ENCODE data around the gene MLH1.
A peak's percentile ranks its signal among the peaks of the same experiment; 100 is the strongest.

The MLH1 gene

DNA sequence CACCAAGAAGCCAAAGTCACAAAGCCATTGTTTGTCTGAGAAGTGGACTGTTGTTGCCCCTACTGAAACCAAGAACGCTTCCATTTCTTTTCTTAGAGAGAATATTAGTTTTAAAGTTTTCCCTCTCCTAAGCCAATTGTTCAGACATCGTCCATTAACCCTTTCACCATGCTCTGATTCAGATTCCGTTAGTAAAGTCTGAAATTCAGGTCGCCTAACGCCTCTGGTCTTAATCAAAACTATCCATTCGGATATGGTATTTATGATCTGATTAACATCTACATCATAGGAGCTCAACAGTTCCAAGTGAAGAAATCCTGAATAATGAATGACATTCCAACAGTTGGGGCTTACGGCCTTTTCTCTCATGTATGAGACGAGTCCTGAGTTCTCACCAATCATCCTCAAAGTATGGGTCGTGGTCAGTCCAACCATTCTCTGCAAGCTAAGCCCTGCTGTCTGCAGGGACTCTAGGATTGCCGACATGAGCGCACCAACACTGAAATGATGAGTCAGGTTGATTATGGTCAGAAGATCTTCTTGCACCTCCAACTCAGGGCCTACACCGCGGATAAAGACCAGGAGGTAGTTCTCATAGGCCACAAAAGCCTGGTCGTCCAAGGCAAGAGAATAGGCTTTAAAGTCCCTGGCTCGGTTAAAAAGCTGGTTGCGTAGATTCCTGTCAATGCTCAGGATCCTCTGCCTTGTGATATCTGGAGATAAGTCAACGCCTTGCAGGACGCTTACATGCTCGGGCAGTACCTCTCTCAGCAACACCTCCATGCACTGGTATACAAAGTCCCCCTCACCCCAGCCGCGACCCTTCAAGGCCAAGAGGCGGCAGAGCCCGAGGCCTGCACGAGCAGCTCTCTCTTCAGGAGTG lies 1.2 kb upstream of the MLH1 start:
- no peak for DNase-seq (ENCODE audit: low spot score)
- in situ Hi-C loops (cut with MboI; ENCODE audit: low sequenced_read_pairs, unreplicated experiment) = no loop called here
- TF ChIP-seq, protein P1, sequence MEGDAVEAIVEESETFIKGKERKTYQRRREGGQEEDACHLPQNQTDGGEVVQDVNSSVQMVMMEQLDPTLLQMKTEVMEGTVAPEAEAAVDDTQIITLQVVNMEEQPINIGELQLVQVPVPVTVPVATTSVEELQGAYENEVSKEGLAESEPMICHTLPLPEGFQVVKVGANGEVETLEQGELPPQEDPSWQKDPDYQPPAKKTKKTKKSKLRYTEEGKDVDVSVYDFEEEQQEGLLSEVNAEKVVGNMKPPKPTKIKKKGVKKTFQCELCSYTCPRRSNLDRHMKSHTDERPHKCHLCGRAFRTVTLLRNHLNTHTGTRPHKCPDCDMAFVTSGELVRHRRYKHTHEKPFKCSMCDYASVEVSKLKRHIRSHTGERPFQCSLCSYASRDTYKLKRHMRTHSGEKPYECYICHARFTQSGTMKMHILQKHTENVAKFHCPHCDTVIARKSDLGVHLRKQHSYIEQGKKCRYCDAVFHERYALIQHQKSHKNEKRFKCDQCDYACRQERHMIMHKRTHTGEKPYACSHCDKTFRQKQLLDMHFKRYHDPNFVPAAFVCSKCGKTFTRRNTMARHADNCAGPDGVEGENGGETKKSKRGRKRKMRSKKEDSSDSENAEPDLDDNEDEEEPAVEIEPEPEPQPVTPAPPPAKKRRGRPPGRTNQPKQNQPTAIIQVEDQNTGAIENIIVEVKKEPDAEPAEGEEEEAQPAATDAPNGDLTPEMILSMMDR (IDR thresholded peaks at IDR 0.05; ENCODE audit: borderline replicate concordance, control extremely low read depth, extremely low read depth, insufficient read depth, missing control alignments) = no peak

DNA sequence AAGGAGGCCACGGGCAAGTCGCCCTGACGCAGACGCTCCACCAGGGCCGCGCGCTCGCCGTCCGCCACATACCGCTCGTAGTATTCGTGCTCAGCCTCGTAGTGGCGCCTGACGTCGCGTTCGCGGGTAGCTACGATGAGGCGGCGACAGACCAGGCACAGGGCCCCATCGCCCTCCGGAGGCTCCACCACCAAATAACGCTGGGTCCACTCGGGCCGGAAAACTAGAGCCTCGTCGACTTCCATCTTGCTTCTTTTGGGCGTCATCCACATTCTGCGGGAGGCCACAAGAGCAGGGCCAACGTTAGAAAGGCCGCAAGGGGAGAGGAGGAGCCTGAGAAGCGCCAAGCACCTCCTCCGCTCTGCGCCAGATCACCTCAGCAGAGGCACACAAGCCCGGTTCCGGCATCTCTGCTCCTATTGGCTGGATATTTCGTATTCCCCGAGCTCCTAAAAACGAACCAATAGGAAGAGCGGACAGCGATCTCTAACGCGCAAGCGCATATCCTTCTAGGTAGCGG lies 452 bp upstream of the MLH1 start, which contains the start of gene EPM2AIP1:
TSS of gene EPM2AIP1 (minus strand) at position 326 of the 520 bp plus-strand sequence. CDS start at position 272, 54 bp downstream.
- in situ Hi-C loops (cut with MboI; ENCODE audit: low sequenced_read_pairs, unreplicated experiment) = no loop called here
- peak; percentile 96 for DNase-seq (ENCODE audit: low spot score)
- TF ChIP-seq, protein P1 (IDR thresholded peaks at IDR 0.05; ENCODE audit: borderline replicate concordance, control extremely low read depth, extremely low read depth, insufficient read depth, missing control alignments) = peak; percentile 24

DNA sequence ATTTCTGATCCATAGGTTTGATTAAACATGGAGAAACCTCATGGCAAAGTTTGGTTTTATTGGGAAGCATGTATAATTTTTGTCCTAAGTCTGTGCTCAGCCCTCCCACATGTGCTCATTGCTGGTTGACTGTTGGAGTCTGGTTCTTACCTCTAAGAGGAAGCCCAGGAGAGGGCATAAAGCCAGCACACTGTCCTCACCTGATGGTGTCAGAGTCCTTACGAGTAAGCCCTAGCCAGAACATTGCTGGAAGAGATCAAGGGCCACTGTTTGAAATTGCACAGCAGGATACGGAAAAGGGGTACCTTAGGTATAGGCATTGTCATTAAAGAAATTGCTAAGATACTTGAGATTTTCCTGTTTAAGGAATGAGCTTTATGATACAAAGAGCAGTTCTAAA lies 21.3 kb downstream of the MLH1 start:
- in situ Hi-C loops (cut with MboI; ENCODE audit: low sequenced_read_pairs, unreplicated experiment) = no loop called here
- DNase-seq (ENCODE audit: low spot score) = no peak
- TF ChIP-seq, protein P1 (IDR thresholded peaks at IDR 0.05; ENCODE audit: borderline replicate concordance, control extremely low read depth, extremely low read depth, insufficient read depth, missing control alignments) = no peak

DNA sequence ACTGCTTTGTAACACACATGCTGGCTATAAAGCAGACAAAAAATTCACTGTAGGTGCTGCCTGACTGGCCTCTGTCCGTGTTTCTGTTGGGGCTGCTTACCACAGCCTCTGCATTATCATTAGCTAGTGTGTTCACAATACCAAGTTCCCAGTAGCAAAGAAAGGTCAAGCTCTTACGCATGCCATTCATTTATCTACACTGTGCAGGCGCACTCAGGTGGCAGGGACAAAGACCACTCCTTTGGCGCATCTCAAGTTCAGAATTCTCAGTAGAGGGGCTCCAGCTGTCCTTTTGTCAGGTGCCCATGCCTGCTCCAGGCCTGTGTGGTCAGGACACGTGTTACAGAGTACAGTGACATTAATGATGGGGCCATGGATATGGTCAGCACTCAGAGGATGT lies 22.3 kb downstream of the MLH1 start:
- in situ Hi-C loops (cut with MboI; ENCODE audit: low sequenced_read_pairs, unreplicated experiment) = no loop called here

DNA sequence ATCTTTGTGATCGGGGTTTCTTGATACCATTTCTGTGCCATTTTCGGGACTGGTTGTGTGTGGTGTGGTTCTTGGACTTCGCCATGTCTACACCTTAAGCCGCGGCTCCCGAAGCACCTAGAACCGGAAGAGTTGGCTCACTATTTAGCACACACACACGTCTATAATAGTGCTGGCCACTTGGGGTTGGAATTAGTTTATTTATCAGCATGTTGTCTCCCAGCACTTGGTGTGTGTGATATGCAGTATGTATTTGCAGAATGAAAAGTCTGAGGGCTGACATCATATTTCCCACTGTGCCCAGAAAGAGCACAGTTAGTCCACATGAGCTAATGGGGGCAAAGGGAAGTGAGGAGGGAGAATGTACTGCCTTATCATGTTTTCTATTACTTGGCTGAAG lies 23.6 kb downstream of the MLH1 start:
- TF ChIP-seq, protein P1 (IDR thresholded peaks at IDR 0.05; ENCODE audit: borderline replicate concordance, control extremely low read depth, extremely low read depth, insufficient read depth, missing control alignments) = no peak
- DNase-seq (ENCODE audit: low spot score) = no peak
- in situ Hi-C loops (cut with MboI; ENCODE audit: low sequenced_read_pairs, unreplicated experiment) = no loop called here

More for the DNA sequence above, 22.3 kb downstream of the MLH1 start:
- no peak for DNase-seq (ENCODE audit: low spot score)
- TF ChIP-seq, protein P1 (IDR thresholded peaks at IDR 0.05; ENCODE audit: borderline replicate concordance, control extremely low read depth, extremely low read depth, insufficient read depth, missing control alignments) = no peak

DNA sequence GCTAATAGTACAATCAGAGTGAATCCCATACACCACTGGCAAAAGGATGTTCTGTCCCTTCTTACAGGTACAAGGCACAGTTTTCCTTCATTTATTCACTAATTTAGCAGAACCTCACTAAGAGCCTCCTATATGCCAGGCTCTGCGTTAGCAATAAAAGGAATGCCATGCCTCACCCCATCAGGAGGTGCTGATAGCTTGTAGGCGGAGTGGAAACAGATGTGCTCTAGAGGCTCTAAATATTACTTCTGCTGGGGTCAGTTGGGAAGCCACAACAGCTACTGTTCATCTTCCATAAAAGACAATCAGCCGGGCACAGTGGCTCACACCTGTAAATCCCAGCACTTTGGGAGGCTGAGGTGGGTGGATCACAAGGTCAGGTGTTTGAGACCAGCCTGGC lies 24.4 kb downstream of the MLH1 start:
- DNase-seq (ENCODE audit: low spot score) = no peak
- in situ Hi-C loops (cut with MboI; ENCODE audit: low sequenced_read_pairs, unreplicated experiment) = no loop called here
- TF ChIP-seq, protein P1 (IDR thresholded peaks at IDR 0.05; ENCODE audit: borderline replicate concordance, control extremely low read depth, extremely low read depth, insufficient read depth, missing control alignments) = no peak
